Neural cell (in vitro differentiated cells): ENCODE results near the gene SUSD2. TPM values are rescaled to one million over a fixed set of nuclear protein-coding genes. Genes with fewer than 3 reads are reported as not detected.

ENCODE experiments used
- H2AFZ ChIP-seq: fragments of 200-600, 300-800 bp; sonication (generic), shearing (Covaris generic); 2 replicates; pipeline ENCODE4 v1.6.0; 2014; ENCODE audit warnings: low read depth, mild to moderate bottlenecking, antibody characterized with exemption, low read length, moderate library complexity
- H3F3A ChIP-seq: fragments of 200-600 bp; shearing (Covaris generic); 2 replicates; pipeline ENCODE4 v1.6.1; 2016; ENCODE audit warnings: mild to moderate bottlenecking, moderate library complexity, mixed read lengths, antibody characterized with exemption, low read length; ENCODE audit not compliant: insufficient read depth, poor library complexity, severe bottlenecking
- H3K27ac ChIP-seq: fragments of 200-600, 300-800 bp; sonication (generic), shearing (Covaris generic); 2 replicates; pipeline ENCODE4 v1.5.1; 2014; ENCODE audit warnings: mild to moderate bottlenecking, low read length, moderate library complexity
- H3K27me3 ChIP-seq: fragments of 300-800, 200-600 bp; sonication (generic), shearing (Covaris generic); 2 replicates; pipeline ENCODE4 v1.6.0; 2014; ENCODE audit warnings: mild to moderate bottlenecking, low read depth, low read length, moderate library complexity; ENCODE audit not compliant: insufficient read depth
- H3K36me3 ChIP-seq: fragments of 300-800, 200-600 bp; sonication (generic), shearing (Covaris generic); 2 replicates; pipeline ENCODE4 v1.5.1; 2014; ENCODE audit warnings: mild to moderate bottlenecking, antibody characterized with exemption, low read length, moderate library complexity; ENCODE audit not compliant: insufficient read depth
- H3K4me2 ChIP-seq: fragments of 300-800, 200-600 bp; sonication (generic), shearing (Covaris generic); 2 replicates; pipeline ENCODE4 v1.6.0; 2014; ENCODE audit warnings: mild to moderate bottlenecking, low read length
- H3K4me3 ChIP-seq: fragments of 300-800, 200-600 bp; sonication (generic), shearing (Covaris generic); 2 replicates; pipeline ENCODE4 v1.5.1; 2014; ENCODE audit warnings: mild to moderate bottlenecking, low read length, moderate library complexity
- H3K79me2 ChIP-seq: fragments of 200-600 bp; shearing (Covaris generic); replicated peaks from 2 replicates; pipeline ENCODE4 v1.6.0; 2014; ENCODE audit warnings: mild to moderate bottlenecking, low read length, moderate library complexity; ENCODE audit not compliant: insufficient read depth
- H3K9ac ChIP-seq: fragments of 300-800, 200-600 bp; sonication (generic), shearing (Covaris generic); 2 replicates; pipeline ENCODE4 v1.6.1; 2016; ENCODE audit warnings: mild to moderate bottlenecking, low read length, mixed read lengths
- H3K9me2 ChIP-seq: fragments of 200-600 bp; shearing (Covaris generic); 2 replicates; pipeline ENCODE4 v1.6.1; 2016; ENCODE audit warnings: mild to moderate bottlenecking, low read length, mixed read lengths; ENCODE audit not compliant: insufficient read depth
- H3K9me3 ChIP-seq: fragments of 200-600, 300-800 bp; sonication (generic), shearing (Covaris generic); 2 replicates; pipeline ENCODE4 v1.6.1; 2016; ENCODE audit warnings: mild to moderate bottlenecking, mixed run types, low read length, moderate library complexity, mixed read lengths
- H4K20me1 ChIP-seq: fragments of 200-600 bp; shearing (Covaris generic); 2 replicates; pipeline ENCODE4 v1.6.1; 2016; ENCODE audit warnings: mild to moderate bottlenecking, mixed run types; ENCODE audit not compliant: insufficient read depth
- EP300 ChIP-seq: fragments of 450-650 bp; conservative IDR thresholded peaks from 2 replicates; pipeline ENCODE4 v1.6.1; 2014; ENCODE audit warnings: antibody characterized with exemption, mild to moderate bottlenecking, moderate library complexity; ENCODE audit not compliant: poor library complexity, severe bottlenecking
- EZH2 ChIP-seq: fragments of 200-600, 300-800 bp; shearing (Covaris generic), sonication (generic); IDR thresholded peaks from 2 replicates; pipeline ENCODE4 v1.6.1; 2014; ENCODE audit warnings: antibody characterized with exemption, low read length, borderline replicate concordance, mild to moderate bottlenecking; ENCODE audit not compliant: insufficient read depth, poor library complexity, severe bottlenecking
- MXI1 ChIP-seq: fragments of 450-650 bp; conservative IDR thresholded peaks from 2 replicates; pipeline ENCODE4 v1.6.1; 2014; ENCODE audit warnings: antibody characterized with exemption, mild to moderate bottlenecking; ENCODE audit not compliant: poor library complexity, severe bottlenecking
- POLR2AphosphoS5 ChIP-seq: IDR thresholded peaks from 2 replicates; pipeline ENCODE4 v1.6.1; 2012
- RAD21 ChIP-seq: fragments of 450-650 bp; conservative IDR thresholded peaks from 2 replicates; pipeline ENCODE4 v1.6.1; 2014; ENCODE audit warnings: antibody characterized with exemption, mild to moderate bottlenecking, moderate library complexity
- SMC3 ChIP-seq: fragments of 450-650 bp; conservative IDR thresholded peaks from 2 replicates; pipeline ENCODE4 v1.6.1; 2014; ENCODE audit warnings: antibody characterized with exemption, mild to moderate bottlenecking, moderate library complexity; ENCODE audit not compliant: poor library complexity
- TAF1 ChIP-seq: IDR thresholded peaks from 2 replicates; pipeline ENCODE4 v1.6.1; 2012; ENCODE audit warnings: low read depth
- polyA plus RNA-seq: library from polyadenylated mRNA; depleted of rRNA; stranded (reverse); fragments of >200 nt; gene quantifications from 2 replicates; pipeline ENCODE4 v1.2.3, GENCODE V29; 2014
- TF ChIP-seq, protein P1 (sequence below): IDR thresholded peaks from 2 replicates; pipeline ENCODE4 v1.6.1; 2012; ENCODE audit warnings: borderline replicate concordance
- TF ChIP-seq, protein P2 (sequence below): fragments of 450-650 bp; IDR thresholded peaks from 2 replicates; pipeline ENCODE4 v1.5.1; 2014; ENCODE audit warnings: antibody characterized with exemption, mild to moderate bottlenecking, moderate library complexity; ENCODE audit not compliant: poor library complexity, severe bottlenecking

SUSD2 gene
- polyA plus RNA-seq, 1 donor from 2014 or later = 0.20 TPM

DNA sequence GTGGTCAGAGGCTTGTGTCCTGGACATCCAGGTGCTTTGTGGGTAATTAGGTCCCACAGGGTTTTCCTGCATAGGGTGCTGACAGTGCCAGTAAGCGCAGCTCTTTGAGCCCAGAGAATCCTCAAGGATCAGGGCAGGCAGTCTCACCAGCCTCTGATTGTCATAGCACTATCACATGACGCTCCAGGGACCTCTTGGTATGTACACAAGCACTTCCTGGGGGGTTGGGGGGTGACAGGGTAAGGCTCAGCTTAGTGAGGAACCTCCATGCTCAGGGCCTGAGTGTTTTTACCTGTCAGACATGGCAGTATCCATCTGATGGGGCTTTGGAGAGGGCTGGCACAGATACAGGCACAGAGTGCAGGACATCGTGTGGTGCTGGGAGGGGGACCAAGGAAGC, 27.9 kb upstream of the SUSD2 start:
- Histone ChIP-seq H3F3A (no peaks in the 10 kb centered on the region), H3K36me3 (no peaks in the 10 kb centered on the region), H3K9me3 (no peaks in the 10 kb centered on the region), H3K4me2 (no peak overlapping the region), H3K27ac (no peak overlapping the region), H3K4me3 (no peak overlapping the region), H3K9me2 (no peaks in the 10 kb centered on the region), H3K79me2 (no peaks in the 10 kb centered on the region), H3K27me3 (peaks cover 21% of the 10 kb centered on the region), H4K20me1 (peaks cover 18% of the 10 kb centered on the region), H3K9ac (no peak overlapping the region), H2AFZ (no peak overlapping the region)
- TF ChIP-seq EZH2 = no peak
- TF ChIP-seq SMC3 = no peak
- TF ChIP-seq, protein P1, sequence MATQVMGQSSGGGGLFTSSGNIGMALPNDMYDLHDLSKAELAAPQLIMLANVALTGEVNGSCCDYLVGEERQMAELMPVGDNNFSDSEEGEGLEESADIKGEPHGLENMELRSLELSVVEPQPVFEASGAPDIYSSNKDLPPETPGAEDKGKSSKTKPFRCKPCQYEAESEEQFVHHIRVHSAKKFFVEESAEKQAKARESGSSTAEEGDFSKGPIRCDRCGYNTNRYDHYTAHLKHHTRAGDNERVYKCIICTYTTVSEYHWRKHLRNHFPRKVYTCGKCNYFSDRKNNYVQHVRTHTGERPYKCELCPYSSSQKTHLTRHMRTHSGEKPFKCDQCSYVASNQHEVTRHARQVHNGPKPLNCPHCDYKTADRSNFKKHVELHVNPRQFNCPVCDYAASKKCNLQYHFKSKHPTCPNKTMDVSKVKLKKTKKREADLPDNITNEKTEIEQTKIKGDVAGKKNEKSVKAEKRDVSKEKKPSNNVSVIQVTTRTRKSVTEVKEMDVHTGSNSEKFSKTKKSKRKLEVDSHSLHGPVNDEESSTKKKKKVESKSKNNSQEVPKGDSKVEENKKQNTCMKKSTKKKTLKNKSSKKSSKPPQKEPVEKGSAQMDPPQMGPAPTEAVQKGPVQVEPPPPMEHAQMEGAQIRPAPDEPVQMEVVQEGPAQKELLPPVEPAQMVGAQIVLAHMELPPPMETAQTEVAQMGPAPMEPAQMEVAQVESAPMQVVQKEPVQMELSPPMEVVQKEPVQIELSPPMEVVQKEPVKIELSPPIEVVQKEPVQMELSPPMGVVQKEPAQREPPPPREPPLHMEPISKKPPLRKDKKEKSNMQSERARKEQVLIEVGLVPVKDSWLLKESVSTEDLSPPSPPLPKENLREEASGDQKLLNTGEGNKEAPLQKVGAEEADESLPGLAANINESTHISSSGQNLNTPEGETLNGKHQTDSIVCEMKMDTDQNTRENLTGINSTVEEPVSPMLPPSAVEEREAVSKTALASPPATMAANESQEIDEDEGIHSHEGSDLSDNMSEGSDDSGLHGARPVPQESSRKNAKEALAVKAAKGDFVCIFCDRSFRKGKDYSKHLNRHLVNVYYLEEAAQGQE = no peak
- no peak for TF ChIP-seq RAD21
- TF ChIP-seq, protein P2, sequence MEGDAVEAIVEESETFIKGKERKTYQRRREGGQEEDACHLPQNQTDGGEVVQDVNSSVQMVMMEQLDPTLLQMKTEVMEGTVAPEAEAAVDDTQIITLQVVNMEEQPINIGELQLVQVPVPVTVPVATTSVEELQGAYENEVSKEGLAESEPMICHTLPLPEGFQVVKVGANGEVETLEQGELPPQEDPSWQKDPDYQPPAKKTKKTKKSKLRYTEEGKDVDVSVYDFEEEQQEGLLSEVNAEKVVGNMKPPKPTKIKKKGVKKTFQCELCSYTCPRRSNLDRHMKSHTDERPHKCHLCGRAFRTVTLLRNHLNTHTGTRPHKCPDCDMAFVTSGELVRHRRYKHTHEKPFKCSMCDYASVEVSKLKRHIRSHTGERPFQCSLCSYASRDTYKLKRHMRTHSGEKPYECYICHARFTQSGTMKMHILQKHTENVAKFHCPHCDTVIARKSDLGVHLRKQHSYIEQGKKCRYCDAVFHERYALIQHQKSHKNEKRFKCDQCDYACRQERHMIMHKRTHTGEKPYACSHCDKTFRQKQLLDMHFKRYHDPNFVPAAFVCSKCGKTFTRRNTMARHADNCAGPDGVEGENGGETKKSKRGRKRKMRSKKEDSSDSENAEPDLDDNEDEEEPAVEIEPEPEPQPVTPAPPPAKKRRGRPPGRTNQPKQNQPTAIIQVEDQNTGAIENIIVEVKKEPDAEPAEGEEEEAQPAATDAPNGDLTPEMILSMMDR = no peak
- no peak for TF ChIP-seq POLR2AphosphoS5
- TF ChIP-seq EP300 = no peak
- TF ChIP-seq TAF1 = no peak
- TF ChIP-seq MXI1 = no peak

GRCh38 chr22:24153959-24154358, 27.3 kb upstream of the SUSD2 start:
- no peaks in the 10 kb centered on the region for H3F3A ChIP-seq
- no peak overlapping the region for H3K4me2 ChIP-seq
- H3K36me3 ChIP-seq = no peaks in the 10 kb centered on the region
- no peak overlapping the region for H3K27ac ChIP-seq
- H3K9ac ChIP-seq = no peak overlapping the region
- no peak for TF ChIP-seq EZH2
- TF ChIP-seq MXI1 = no peak
- no peak for TF ChIP-seq POLR2AphosphoS5
- TF ChIP-seq, protein P1 = no peak
- TF ChIP-seq SMC3 = no peak
- no peak for TF ChIP-seq EP300
- TF ChIP-seq, protein P2 = no peak
- no peak for TF ChIP-seq TAF1
- TF ChIP-seq RAD21 = no peak
- H3K9me2 ChIP-seq = no peaks in the 10 kb centered on the region
- no peak overlapping the region for H2AFZ ChIP-seq
- H3K9me3 ChIP-seq = no peaks in the 10 kb centered on the region
- H4K20me1 ChIP-seq = peaks cover 18% of the 10 kb centered on the region
- no peaks in the 10 kb centered on the region for H3K79me2 ChIP-seq
- H3K4me3 ChIP-seq = no peak overlapping the region
- H3K27me3 ChIP-seq = peaks cover 21% of the 10 kb centered on the region
